ENCODE results near the gene FCRLB.
"Not testable (repeated sequence)": the region's sequence is repeated elsewhere in the genome, so short reads cannot be mapped to it uniquely, and the experiment has no call there.

FCRLB gene

DNA sequence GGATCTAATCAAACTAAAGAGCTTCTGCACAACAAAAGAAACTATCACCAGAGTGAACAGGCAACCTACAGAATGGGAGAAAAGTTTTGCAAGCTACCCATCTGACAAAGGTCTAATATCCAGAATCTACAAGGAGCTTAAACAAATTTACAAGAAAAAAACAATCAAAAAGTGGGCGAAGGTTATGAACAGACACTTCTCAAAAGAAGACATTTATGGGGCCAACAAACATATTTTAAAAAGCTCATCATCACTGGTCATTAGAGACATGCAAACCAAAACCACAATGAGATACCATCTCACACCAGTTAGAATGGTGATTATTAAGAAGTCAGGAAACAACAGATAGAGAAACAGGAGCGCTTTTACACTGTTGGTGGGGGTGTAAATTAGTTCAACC is 23.0 kb upstream of the FCRLB start:
- not testable (repeated sequence) for H3K4me3 ChIP-seq (ENCODE audit: low read depth, low read length); H3K9ac ChIP-seq (ENCODE audit: low read length); H3K27me3 ChIP-seq (ENCODE audit: control insufficient read depth, insufficient read depth, low read length); H3K36me3 ChIP-seq (ENCODE audit: control insufficient read depth, insufficient read depth, low read length); H3K27ac ChIP-seq (ENCODE audit: low read depth, low read length); H3K9me3 ChIP-seq (ENCODE audit: control insufficient read depth, insufficient read depth, low read depth, low read length); H3K4me1 ChIP-seq (ENCODE audit: control insufficient read depth, insufficient read depth, low read length)

DNA sequence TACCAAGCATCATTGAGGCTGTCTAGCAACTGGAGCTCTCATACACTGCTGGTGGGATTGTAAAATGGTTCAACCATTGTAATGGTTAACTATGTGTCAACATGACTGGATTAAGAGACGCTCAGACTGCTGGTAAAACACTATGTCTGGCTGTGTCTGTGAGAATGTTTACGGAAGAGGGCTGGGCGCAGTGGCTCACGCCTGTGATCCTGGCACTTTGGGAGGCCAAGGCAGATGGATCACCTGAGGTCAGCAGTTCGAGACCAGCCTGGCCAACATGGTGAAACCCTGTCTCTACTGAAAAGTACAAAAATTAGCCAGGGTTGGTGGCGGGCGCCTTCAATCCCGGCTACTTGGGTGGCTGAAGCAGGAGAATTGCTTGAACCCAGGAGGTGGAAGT is 19.1 kb upstream of the FCRLB start:
- Histone ChIP-seq H3K9ac (ENCODE audit: low read length) (no peak overlapping the region), H3K9me3 (ENCODE audit: control insufficient read depth, insufficient read depth, low read depth, low read length) (no peaks in the 10 kb centered on the region), H3K27ac (ENCODE audit: low read depth, low read length) (no peak overlapping the region), H3K27me3 (ENCODE audit: control insufficient read depth, insufficient read depth, low read length) (no peaks in the 10 kb centered on the region), H3K4me3 (ENCODE audit: low read depth, low read length) (no peak overlapping the region), H3K36me3 (ENCODE audit: control insufficient read depth, insufficient read depth, low read length) (no peaks in the 10 kb centered on the region), H3K4me1 (ENCODE audit: control insufficient read depth, insufficient read depth, low read length) (no peaks in the 10 kb centered on the region)

DNA sequence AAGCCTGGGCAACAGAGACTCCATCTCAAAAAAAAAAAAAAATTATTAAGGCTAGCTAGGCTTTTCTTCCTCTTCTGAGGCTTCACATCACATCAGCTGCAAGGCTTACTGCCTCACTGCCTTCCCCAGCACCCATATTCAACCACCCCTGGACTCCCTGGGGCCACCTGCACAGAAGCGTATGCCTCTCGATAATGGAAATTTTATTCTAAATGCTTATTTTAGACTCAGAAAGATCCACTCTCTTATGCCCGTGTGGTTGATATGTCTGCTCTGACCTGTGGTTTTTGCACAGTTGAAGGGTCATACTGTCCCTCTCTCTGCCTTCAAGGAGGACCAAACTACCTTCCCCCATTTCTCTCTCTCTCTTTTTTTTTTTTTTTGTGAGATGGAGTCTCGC is 15.8 kb upstream of the FCRLB start:
- no peak overlapping the region for H3K9ac ChIP-seq (ENCODE audit: low read length)
- no peak overlapping the region for H3K27ac ChIP-seq (ENCODE audit: low read depth, low read length)
- H3K4me1 ChIP-seq (ENCODE audit: control insufficient read depth, insufficient read depth, low read length) = no peaks in the 10 kb centered on the region
- 0 out of 2 replicates have a peak, but pooled peaks cover 2% of the 10 kb centered on the region for H3K27me3 ChIP-seq (ENCODE audit: control insufficient read depth, insufficient read depth, low read length)
- no peaks in the 10 kb centered on the region for H3K36me3 ChIP-seq (ENCODE audit: control insufficient read depth, insufficient read depth, low read length)
- H3K4me3 ChIP-seq (ENCODE audit: low read depth, low read length) = no peak overlapping the region
- no peaks in the 10 kb centered on the region for H3K9me3 ChIP-seq (ENCODE audit: control insufficient read depth, insufficient read depth, low read depth, low read length)

DNA sequence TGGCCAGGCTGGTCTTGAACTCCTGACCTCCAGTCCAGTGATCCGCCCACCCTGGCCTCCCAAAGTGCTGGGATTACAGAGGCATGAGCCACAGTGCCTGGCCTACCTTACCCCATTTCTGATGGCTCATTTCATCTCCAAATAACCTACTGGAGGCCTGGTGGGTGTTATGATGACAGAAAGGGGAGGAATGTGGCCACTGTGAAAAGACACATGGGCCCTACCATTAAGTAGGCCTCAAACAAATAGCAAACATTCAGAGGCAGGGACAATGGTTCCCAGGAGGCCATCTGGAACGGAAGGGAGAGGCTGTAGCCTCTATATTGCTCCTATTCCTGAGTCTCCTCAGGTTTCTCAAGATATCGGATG is 15.2 kb upstream of the FCRLB start:
- H3K9me3 ChIP-seq (ENCODE audit: control insufficient read depth, insufficient read depth, low read depth, low read length) = no peaks in the 10 kb centered on the region
- H3K36me3 ChIP-seq (ENCODE audit: control insufficient read depth, insufficient read depth, low read length) = no peaks in the 10 kb centered on the region
- H3K4me1 ChIP-seq (ENCODE audit: control insufficient read depth, insufficient read depth, low read length) = no peaks in the 10 kb centered on the region
- no peak overlapping the region for H3K4me3 ChIP-seq (ENCODE audit: low read depth, low read length)
- no peak overlapping the region for H3K9ac ChIP-seq (ENCODE audit: low read length)
- 0 out of 2 replicates have a peak, but pooled peaks cover 2% of the 10 kb centered on the region for H3K27me3 ChIP-seq (ENCODE audit: control insufficient read depth, insufficient read depth, low read length)
- H3K27ac ChIP-seq (ENCODE audit: low read depth, low read length) = no peak overlapping the region

DNA sequence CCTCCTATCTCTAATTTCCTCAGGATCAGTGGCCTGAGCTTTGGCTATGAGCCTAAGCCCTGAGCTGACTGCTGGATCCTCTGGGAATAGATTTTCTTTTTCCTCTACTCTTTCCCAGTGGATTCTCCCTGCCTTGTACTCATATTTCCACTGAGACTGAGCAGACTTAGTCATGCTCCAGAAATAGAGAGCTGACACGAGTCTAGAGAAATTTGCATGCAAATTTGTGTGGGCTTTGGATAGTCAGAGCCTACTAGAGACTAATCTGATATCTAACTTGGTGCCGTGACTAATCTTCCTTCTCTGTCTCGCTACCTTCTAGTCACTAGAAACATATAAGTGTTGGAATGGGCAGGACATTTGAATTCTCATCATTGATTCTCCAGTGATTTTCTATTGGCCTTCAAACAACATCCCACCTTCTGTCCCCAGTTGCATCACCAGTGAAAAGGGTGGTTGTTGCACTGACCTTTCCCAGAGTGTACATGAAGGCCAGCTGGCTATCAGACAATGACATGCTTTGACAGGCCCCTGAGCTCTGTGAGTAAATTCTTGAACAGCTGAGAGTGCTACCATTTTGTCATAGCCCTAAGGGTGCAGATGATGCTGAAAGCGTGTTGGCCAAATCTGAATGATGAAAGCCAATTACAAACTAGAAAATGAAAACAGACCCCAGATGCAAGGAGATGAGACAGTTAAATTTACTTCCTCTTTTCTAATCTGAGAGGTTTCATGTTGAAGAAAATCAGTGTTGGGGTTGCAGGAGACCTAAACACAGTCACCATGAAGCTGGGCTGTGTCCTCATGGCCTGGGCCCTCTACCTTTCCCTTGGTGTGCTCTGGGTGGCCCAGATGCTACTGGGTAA is 14.6 kb upstream of the FCRLB start, which contains the start of gene FCRLA:
TSS of gene FCRLA (plus strand) at position 748 of the 866 bp plus-strand sequence. CDS start at position 784, 36 bp downstream.
- no peak within 1 kb of the TSS for H3K9ac ChIP-seq (ENCODE audit: low read length)
- H3K4me3 ChIP-seq (ENCODE audit: low read depth, low read length) = no peak within 1 kb of the TSS
- H3K9me3 ChIP-seq (ENCODE audit: control insufficient read depth, insufficient read depth, low read depth, low read length) = no peaks in the 10 kb centered on the region
- 0 out of 2 replicates have a peak, but pooled peaks cover 2% of the 10 kb centered on the region for H3K27me3 ChIP-seq (ENCODE audit: control insufficient read depth, insufficient read depth, low read length)
- H3K27ac ChIP-seq (ENCODE audit: low read depth, low read length) = no peak within 1 kb of the TSS
- H3K36me3 ChIP-seq (ENCODE audit: control insufficient read depth, insufficient read depth, low read length) = no peaks in the 10 kb centered on the region
- no peaks in the 10 kb centered on the region for H3K4me1 ChIP-seq (ENCODE audit: control insufficient read depth, insufficient read depth, low read length)

DNA sequence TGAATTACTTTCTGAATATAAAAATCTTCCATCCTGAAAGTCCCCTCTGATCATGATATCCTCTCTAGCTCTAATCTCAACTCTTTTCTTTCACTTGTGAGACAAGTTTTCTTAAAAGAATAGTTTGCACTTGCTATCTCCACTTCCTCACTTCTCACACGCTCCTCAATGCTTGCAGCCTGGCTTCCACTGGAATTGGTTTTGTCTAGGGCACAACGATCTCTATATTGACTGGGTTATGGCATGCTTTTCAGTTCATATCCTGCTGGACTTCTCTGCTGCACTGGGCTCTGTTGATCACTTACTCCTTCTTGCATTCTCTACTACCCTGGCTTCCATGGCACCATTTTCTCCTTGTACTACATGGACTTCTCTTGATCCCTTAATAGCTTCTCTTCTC is 13.8 kb upstream of the FCRLB start:
- H3K4me1 ChIP-seq (ENCODE audit: control insufficient read depth, insufficient read depth, low read length) = no peaks in the 10 kb centered on the region
- H3K9ac ChIP-seq (ENCODE audit: low read length) = no peak overlapping the region
- H3K9me3 ChIP-seq (ENCODE audit: control insufficient read depth, insufficient read depth, low read depth, low read length) = no peaks in the 10 kb centered on the region
- H3K4me3 ChIP-seq (ENCODE audit: low read depth, low read length) = no peak overlapping the region
- 0 out of 2 replicates have a peak, but pooled peaks cover 2% of the 10 kb centered on the region for H3K27me3 ChIP-seq (ENCODE audit: control insufficient read depth, insufficient read depth, low read length)
- no peak overlapping the region for H3K27ac ChIP-seq (ENCODE audit: low read depth, low read length)
- H3K36me3 ChIP-seq (ENCODE audit: control insufficient read depth, insufficient read depth, low read length) = no peaks in the 10 kb centered on the region

DNA sequence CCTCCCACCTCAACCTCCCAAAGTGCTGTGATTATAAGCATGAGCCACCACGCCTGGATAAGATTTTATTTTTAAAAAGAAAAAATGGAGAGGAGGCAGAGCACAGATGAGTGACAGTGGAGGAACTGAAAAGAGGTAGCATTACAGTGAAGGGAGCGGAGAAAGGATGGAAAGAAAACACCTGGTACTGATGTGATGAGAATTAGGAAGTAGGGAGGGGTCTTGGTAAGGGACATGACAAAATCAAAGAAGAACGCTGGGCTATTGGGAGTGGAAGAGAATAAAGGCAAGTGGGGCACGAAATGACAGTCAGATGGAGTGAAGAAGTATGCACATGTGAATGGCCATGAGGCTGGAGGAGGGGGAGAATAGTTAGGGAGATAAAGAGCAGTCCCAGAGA is 12.0 kb upstream of the FCRLB start:
- Histone ChIP-seq H3K36me3 (ENCODE audit: control insufficient read depth, insufficient read depth, low read length) (no peaks in the 10 kb centered on the region), H3K27me3 (ENCODE audit: control insufficient read depth, insufficient read depth, low read length) (0 out of 2 replicates have a peak, but pooled peaks cover 2% of the 10 kb centered on the region), H3K27ac (ENCODE audit: low read depth, low read length) (no peak overlapping the region), H3K9me3 (ENCODE audit: control insufficient read depth, insufficient read depth, low read depth, low read length) (no peaks in the 10 kb centered on the region), H3K4me3 (ENCODE audit: low read depth, low read length) (no peak overlapping the region), H3K9ac (ENCODE audit: low read length) (no peak overlapping the region), H3K4me1 (ENCODE audit: control insufficient read depth, insufficient read depth, low read length) (no peaks in the 10 kb centered on the region)

DNA sequence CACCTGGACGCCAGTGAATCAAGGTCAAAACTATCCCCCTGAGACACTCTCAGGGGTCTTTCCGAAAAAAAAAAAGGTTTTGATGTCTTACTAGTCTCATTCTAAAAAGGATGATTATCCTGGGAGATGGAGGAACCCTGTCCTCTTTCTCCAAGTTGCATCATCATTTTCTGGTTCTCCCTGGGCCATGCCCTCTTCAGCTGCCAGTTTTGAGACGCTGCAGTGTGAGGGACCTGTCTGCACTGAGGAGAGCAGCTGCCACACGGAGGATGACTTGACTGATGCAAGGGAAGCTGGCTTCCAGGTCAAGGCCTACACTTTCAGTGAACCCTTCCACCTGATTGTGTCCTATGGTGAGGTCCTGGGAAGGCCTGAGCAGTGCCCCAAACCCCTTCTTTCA is 10.8 kb upstream of the FCRLB start:
- Histone ChIP-seq H3K4me1 (ENCODE audit: control insufficient read depth, insufficient read depth, low read length) (no peaks in the 10 kb centered on the region), H3K27ac (ENCODE audit: low read depth, low read length) (no peak overlapping the region), H3K4me3 (ENCODE audit: low read depth, low read length) (no peak overlapping the region), H3K9me3 (ENCODE audit: control insufficient read depth, insufficient read depth, low read depth, low read length) (no peaks in the 10 kb centered on the region), H3K36me3 (ENCODE audit: control insufficient read depth, insufficient read depth, low read length) (no peaks in the 10 kb centered on the region), H3K9ac (ENCODE audit: low read length) (no peak overlapping the region), H3K27me3 (ENCODE audit: control insufficient read depth, insufficient read depth, low read length) (peaks cover 3% of the 10 kb centered on the region; the same call in 1 of the 2 replicates)

DNA sequence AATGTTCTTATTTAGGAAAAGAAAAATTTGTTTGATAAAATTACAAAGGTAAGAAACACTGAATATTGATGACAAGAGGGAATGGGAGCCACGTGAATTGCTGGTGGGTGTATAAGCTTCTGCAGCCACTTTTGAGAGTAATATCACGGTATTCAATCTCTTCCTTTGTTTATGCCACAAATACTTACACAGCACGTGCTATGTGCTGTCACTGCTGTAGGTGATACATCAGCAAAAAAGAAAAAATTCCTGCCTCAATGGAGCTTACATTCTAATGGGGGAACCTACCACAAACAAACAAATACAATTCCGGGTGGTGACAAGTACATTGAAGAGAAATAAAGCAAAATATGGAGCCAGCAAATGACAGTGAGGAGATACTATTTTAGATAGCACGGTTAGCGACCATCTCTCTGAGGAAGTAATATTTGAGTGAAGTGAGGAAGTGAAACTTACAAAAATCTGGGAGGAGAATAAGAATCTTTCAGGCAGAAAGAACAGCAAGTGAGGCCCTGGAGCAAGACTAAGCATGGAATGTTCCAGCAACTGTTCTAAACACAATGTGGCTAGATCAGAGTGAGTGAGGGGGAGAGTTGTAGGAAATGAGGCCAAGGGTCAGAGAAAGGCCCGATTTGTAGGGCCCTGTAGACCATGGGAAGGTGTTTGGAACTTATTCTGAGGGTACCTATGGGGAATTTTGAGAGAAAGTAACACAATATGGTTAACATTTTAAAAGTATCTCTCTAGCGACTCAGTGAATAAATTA is 2.6 kb upstream of the FCRLB start:
- Histone ChIP-seq H3K27me3 (ENCODE audit: control insufficient read depth, insufficient read depth, low read length) (peaks cover 26% of the 10 kb centered on the region), H3K9me3 (ENCODE audit: control insufficient read depth, insufficient read depth, low read depth, low read length) (no peaks in the 10 kb centered on the region), H3K36me3 (ENCODE audit: control insufficient read depth, insufficient read depth, low read length) (no peaks in the 10 kb centered on the region), H3K4me3 (ENCODE audit: low read depth, low read length) (no peak overlapping the region), H3K4me1 (ENCODE audit: control insufficient read depth, insufficient read depth, low read length) (no peaks in the 10 kb centered on the region), H3K9ac (ENCODE audit: low read length) (no peak overlapping the region), H3K27ac (ENCODE audit: low read depth, low read length) (no peak overlapping the region)

DNA sequence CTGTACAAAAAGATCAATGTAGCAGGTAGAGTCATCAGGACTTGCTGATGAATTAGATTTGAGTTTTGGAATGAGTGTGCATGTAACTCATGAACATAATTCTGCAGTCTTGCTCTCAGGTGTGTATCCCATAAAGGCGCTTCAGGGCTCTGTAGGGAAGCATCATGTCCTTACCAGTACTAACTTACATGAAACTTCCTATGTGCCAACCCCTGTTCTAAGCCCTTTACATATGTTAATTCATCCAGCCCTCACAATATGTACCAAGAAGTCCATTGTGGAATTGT is 2.1 kb upstream of the FCRLB start:
- no peaks in the 10 kb centered on the region for H3K4me1 ChIP-seq (ENCODE audit: control insufficient read depth, insufficient read depth, low read length)
- H3K9ac ChIP-seq (ENCODE audit: low read length) = no peak overlapping the region
- peaks cover 29% of the 10 kb centered on the region for H3K27me3 ChIP-seq (ENCODE audit: control insufficient read depth, insufficient read depth, low read length)
- H3K36me3 ChIP-seq (ENCODE audit: control insufficient read depth, insufficient read depth, low read length) = no peaks in the 10 kb centered on the region
- no peak overlapping the region for H3K4me3 ChIP-seq (ENCODE audit: low read depth, low read length)
- H3K27ac ChIP-seq (ENCODE audit: low read depth, low read length) = no peak overlapping the region
- H3K9me3 ChIP-seq (ENCODE audit: control insufficient read depth, insufficient read depth, low read depth, low read length) = no peaks in the 10 kb centered on the region

DNA sequence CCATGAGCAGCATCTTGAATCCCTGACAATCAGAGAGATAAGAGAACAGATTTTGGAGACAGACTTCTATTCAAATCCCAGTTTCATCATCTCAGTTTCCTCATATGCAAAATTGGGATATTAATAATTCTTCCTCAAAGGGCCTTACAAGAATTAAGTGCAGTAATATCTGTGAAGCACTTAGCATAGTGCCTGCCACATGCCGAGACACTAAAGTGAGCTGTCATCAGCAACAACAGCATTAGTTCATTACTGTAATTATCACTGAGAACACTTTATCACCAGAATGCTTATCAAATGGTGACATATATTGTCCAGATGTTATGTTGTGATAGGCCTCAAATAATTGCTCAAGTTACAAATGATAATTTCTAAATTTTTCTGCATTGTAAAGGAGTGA is 922 bp upstream of the FCRLB start:
- Histone ChIP-seq H3K4me3 (ENCODE audit: low read depth, low read length) (no peak overlapping the region), H3K9me3 (ENCODE audit: control insufficient read depth, insufficient read depth, low read depth, low read length) (no peaks in the 10 kb centered on the region), H3K27me3 (ENCODE audit: control insufficient read depth, insufficient read depth, low read length) (peaks cover 40% of the 10 kb centered on the region), H3K4me1 (ENCODE audit: control insufficient read depth, insufficient read depth, low read length) (no peaks in the 10 kb centered on the region), H3K27ac (ENCODE audit: low read depth, low read length) (no peak overlapping the region), H3K36me3 (ENCODE audit: control insufficient read depth, insufficient read depth, low read length) (no peaks in the 10 kb centered on the region), H3K9ac (ENCODE audit: low read length) (no peak overlapping the region)
